H1 (cell line): Measurements from ENCODE around the gene ADGRA3. TPM values are rescaled to one million over a fixed set of nuclear protein-coding genes. Genes with fewer than 3 reads are reported as not detected.

Source experiments
- CTCF ChIA-PET: fragments of 300-600 bp; sonication (Branson Sonifier 250); formaldehyde crosslinking; loops from one replicate; lab custom pipeline; 2021; ENCODE audit not compliant: partially characterized antibody; lab: Charles Lee
- POLR2A ChIA-PET: fragments of 300-600 bp; sonication (Branson Sonifier 250); formaldehyde crosslinking; loops from one replicate; lab custom pipeline; 2021; ENCODE audit warnings: inconsistent platforms; ENCODE audit not compliant: partially characterized antibody; lab: Charles Lee
- DNase-seq, 2 experiments: peaks; one replicate each; pipeline versions ENCODE4 v3.0.0 to v3.0.0-alpha.2; 2010 to 2022; ENCODE audit warnings: low spot score in 2 of 2, low read depth in 1 of 2, mixed read lengths in 1 of 2
- FAIRE-seq: peaks from 2 replicates; lab custom pipeline; 2011; peaks lifted over from hg19 to GRCh38; lab: Jason Lieb, UNC
- H2AFZ ChIP-seq: 2 replicates; pipeline ENCODE4 v1.8.1; 2012; ENCODE audit warnings: low read length, inconsistent platforms
- H2AK5ac ChIP-seq: 2 replicates; pipeline ENCODE4 v1.6.1; 2013; ENCODE audit warnings: low read depth, low read length
- H2BK120ac ChIP-seq: replicated peaks from 2 replicates; pipeline ENCODE3; 2013; ENCODE audit warnings: low read depth, low read length, inconsistent platforms
- H2BK12ac ChIP-seq: 2 replicates; pipeline ENCODE4 v1.6.1; 2013; ENCODE audit warnings: low read depth, low read length
- H2BK15ac ChIP-seq: 2 replicates; pipeline ENCODE4 v1.6.1; 2013; ENCODE audit warnings: low read length
- H2BK20ac ChIP-seq: 2 replicates; pipeline ENCODE4 v1.6.1; 2013; ENCODE audit warnings: low read length
- H2BK5ac ChIP-seq: 2 replicates; pipeline ENCODE4 v1.6.1; 2013; ENCODE audit warnings: low read depth, low read length
- H3K14ac ChIP-seq: 2 replicates; pipeline ENCODE4 v1.6.1; 2013; ENCODE audit warnings: inconsistent platforms; ENCODE audit not compliant: insufficient read length
- H3K18ac ChIP-seq: 2 replicates; pipeline ENCODE4 v1.6.1; 2013; ENCODE audit warnings: low read length; ENCODE audit errors: extremely low read depth
- H3K23ac ChIP-seq: 2 replicates; pipeline ENCODE4 v1.6.1; 2013; ENCODE audit warnings: inconsistent platforms; ENCODE audit not compliant: insufficient read length
- H3K23me2 ChIP-seq: 2 replicates; pipeline ENCODE4 v1.6.1; 2013; ENCODE audit warnings: low read depth, low read length
- H3K27ac ChIP-seq: 2 replicates; pipeline ENCODE4 v1.6.1; 2011; ENCODE audit warnings: low read depth, low read length, inconsistent platforms
- H3K27me3 ChIP-seq, 4 experiments: replicated peaks in 1 of 4; 1 replicate in 1 of 4; 2 replicates in 3 of 4; pipeline versions ENCODE4 v1.6.1 to v1.8.1; 2011 to 2013; ENCODE audit warnings: low read length in 3 of 4, mild to moderate bottlenecking in 3 of 4, inconsistent platforms in 2 of 4, mixed read lengths in 2 of 4, moderate library complexity in 1 of 4; ENCODE audit not compliant: control insufficient read depth in 3 of 4, insufficient read depth in 3 of 4; ENCODE audit errors: extremely low read depth in 1 of 4
- H3K36me3 ChIP-seq, 4 experiments: 2 replicates each; pipeline versions ENCODE4 v1.6.1 to v1.8.1; 2011 to 2013; ENCODE audit warnings: mild to moderate bottlenecking in 4 of 4, low read length in 3 of 4, moderate library complexity in 2 of 4, control low read depth in 1 of 4, inconsistent platforms in 1 of 4; ENCODE audit not compliant: insufficient read depth in 4 of 4, control insufficient read depth in 2 of 4
- H3K4ac ChIP-seq: replicated peaks from 2 replicates; pipeline ENCODE3; 2013; ENCODE audit warnings: low read length, low read depth, mixed read lengths, inconsistent platforms; ENCODE audit not compliant: insufficient read length
- H3K4me1 ChIP-seq, 4 experiments: replicated peaks in 1 of 4; 1 replicate in 1 of 4; 2 replicates in 3 of 4; pipeline versions ENCODE4 v1.6.1 to v1.8.1; 2011 to 2013; ENCODE audit warnings: low read length in 3 of 4, inconsistent platforms in 2 of 4, mixed read lengths in 1 of 4; ENCODE audit not compliant: insufficient read depth in 4 of 4, control insufficient read depth in 3 of 4
- H3K4me2 ChIP-seq, 2 experiments: 2 replicates each; pipeline versions ENCODE4 v1.6.1 to v1.8.1; 2011 to 2013; ENCODE audit warnings: low read depth in 2 of 2, low read length in 2 of 2, control low read depth in 1 of 2, inconsistent platforms in 1 of 2, mild to moderate bottlenecking in 1 of 2; ENCODE audit not compliant: insufficient read depth in 1 of 2
- H3K4me3 ChIP-seq, 4 experiments: fragments of 200-600, 300-600 bp in 1 of 4; sonication (generic), shearing (Covaris generic), sonication (Bioruptor Twin) in 1 of 4; 2 replicates each; pipeline versions ENCODE4 v1.5.1 to v1.8.1; 2011 to 2016; ENCODE audit warnings: low read length in 4 of 4, low read depth in 3 of 4, control low read depth in 2 of 4, inconsistent platforms in 2 of 4, mild to moderate bottlenecking in 2 of 4, mixed read lengths in 1 of 4, moderate library complexity in 1 of 4; ENCODE audit not compliant: insufficient read depth in 2 of 4; ENCODE audit errors: extremely low read depth in 1 of 4
- H3K56ac ChIP-seq: replicated peaks from 2 replicates; pipeline ENCODE3; 2013; ENCODE audit warnings: low read depth, mild to moderate bottlenecking, mixed read lengths, low read length, inconsistent platforms; ENCODE audit not compliant: insufficient read length
- H3K79me1 ChIP-seq: 2 replicates; pipeline ENCODE4 v1.6.1; 2013; ENCODE audit warnings: low read depth, low read length, control low read depth
- H3K79me2 ChIP-seq, 2 experiments: 2 replicates each; pipeline versions ENCODE4 v1.6.1 to v1.8.1; 2012 to 2013; ENCODE audit warnings: low read length in 2 of 2, mild to moderate bottlenecking in 2 of 2, inconsistent platforms in 1 of 2; ENCODE audit not compliant: insufficient read depth in 2 of 2, control insufficient read depth in 1 of 2
- H3K9ac ChIP-seq, 4 experiments: replicated peaks in 1 of 4; 1 replicate in 1 of 4; 2 replicates in 3 of 4; pipeline versions ENCODE4 v1.6.1 to v1.8.1; 2011 to 2013; ENCODE audit warnings: low read depth in 3 of 4, low read length in 3 of 4, control low read depth in 2 of 4, mild to moderate bottlenecking in 2 of 4, moderate library complexity in 2 of 4, inconsistent platforms in 1 of 4; ENCODE audit errors: extremely low read depth in 1 of 4
- H3K9me3 ChIP-seq, 2 experiments: 2 replicates each; pipeline versions ENCODE4 v1.6.1 to v1.8.1; 2012 to 2013; ENCODE audit warnings: mild to moderate bottlenecking in 2 of 2, moderate library complexity in 2 of 2, control low read depth in 1 of 2, inconsistent platforms in 1 of 2, low read depth in 1 of 2, low read length in 1 of 2, mixed read lengths in 1 of 2; ENCODE audit not compliant: insufficient read depth in 2 of 2
- H4K20me1 ChIP-seq, 2 experiments: replicated peaks in 1 of 2; 2 replicates each; pipeline versions ENCODE3 to v1.8.1; 2011 to 2013; ENCODE audit warnings: inconsistent platforms in 2 of 2, low read length in 2 of 2, mild to moderate bottlenecking in 1 of 2; ENCODE audit not compliant: insufficient read depth in 2 of 2, control insufficient read depth in 1 of 2
- H4K5ac ChIP-seq: 2 replicates; pipeline ENCODE4 v1.6.1; 2013; ENCODE audit warnings: low read length, low read depth, mixed read lengths, inconsistent platforms; ENCODE audit not compliant: insufficient read length
- H4K8ac ChIP-seq: 2 replicates; pipeline ENCODE4 v1.8.0; 2013; ENCODE audit warnings: mild to moderate bottlenecking, moderate library complexity, low read length, inconsistent platforms; ENCODE audit not compliant: insufficient read depth; ENCODE audit errors: extremely low read depth
- H4K91ac ChIP-seq: replicated peaks from 2 replicates; pipeline ENCODE3; 2013; ENCODE audit warnings: low read length, mixed read lengths, inconsistent platforms; ENCODE audit not compliant: insufficient read length
- ATF2 ChIP-seq: IDR thresholded peaks from 2 replicates; pipeline ENCODE4 v1.6.1; 2012; ENCODE audit warnings: low read length, inconsistent platforms
- CHD1 ChIP-seq: IDR thresholded peaks from 2 replicates; pipeline ENCODE4 v1.6.1; 2012; ENCODE audit warnings: low read depth, low read length, improper control_type of control experiment
- EZH2 ChIP-seq: fragments of 200-600 bp; sonication (generic); IDR thresholded peaks from 2 replicates; pipeline ENCODE4 v1.7.1; 2012; ENCODE audit warnings: low read depth, mild to moderate bottlenecking, moderate library complexity, low read length, inconsistent platforms; ENCODE audit not compliant: severe bottlenecking
- GABPA ChIP-seq: IDR thresholded peaks from 2 replicates; pipeline ENCODE4 v1.6.1; 2011; ENCODE audit warnings: mild to moderate bottlenecking, low read length, moderate library complexity, borderline replicate concordance; ENCODE audit not compliant: insufficient read depth
- JUND ChIP-seq: IDR thresholded peaks from 2 replicates; pipeline ENCODE4 v1.6.1; 2011; ENCODE audit warnings: mild to moderate bottlenecking, improper control_type of control experiment, low read length
- KDM1A ChIP-seq: fragments of 200-600, 300-600 bp; sonication (generic); IDR thresholded peaks from 2 replicates; pipeline ENCODE4 v1.7.1; 2016; ENCODE audit warnings: mild to moderate bottlenecking, low read length, borderline replicate concordance
- KDM5A ChIP-seq: fragments of 200-600 bp; IDR thresholded peaks from 2 replicates; pipeline ENCODE4 v1.7.1; 2012; ENCODE audit warnings: mild to moderate bottlenecking, low read length, inconsistent platforms, mixed read lengths
- NANOG ChIP-seq: IDR thresholded peaks from 2 replicates; pipeline ENCODE4 v1.6.1; 2011; ENCODE audit warnings: low read length, low read depth, mild to moderate bottlenecking, inconsistent platforms; ENCODE audit not compliant: insufficient read depth, poor library complexity, severe bottlenecking
- PHF8 ChIP-seq: fragments of 200-600 bp; sonication (generic); conservative IDR thresholded peaks from 2 replicates; pipeline ENCODE4 v1.7.1; 2012; ENCODE audit warnings: low read depth, mild to moderate bottlenecking, inconsistent platforms, low read length, moderate library complexity
- SAP30 ChIP-seq: fragments of 300-600 bp; sonication (generic); IDR thresholded peaks from 2 replicates; pipeline ENCODE4 v1.7.1; 2012; ENCODE audit warnings: low read length, moderate library complexity, mild to moderate bottlenecking, inconsistent platforms; ENCODE audit not compliant: insufficient read depth, insufficient replicate concordance
- SIX5 ChIP-seq: IDR thresholded peaks from 2 replicates; pipeline ENCODE4 v1.6.1; 2011; ENCODE audit warnings: mild to moderate bottlenecking, low read depth, low read length
- SP2 ChIP-seq: IDR thresholded peaks from 2 replicates; pipeline ENCODE4 v1.6.1; 2012; ENCODE audit warnings: mild to moderate bottlenecking, low read length, inconsistent platforms
- TEAD4 ChIP-seq: IDR thresholded peaks from 2 replicates; pipeline ENCODE4 v1.6.1; 2012; ENCODE audit warnings: low read depth, low read length, inconsistent platforms, mixed read lengths
- WGBS, 2 experiments: shearing (Covaris generic) in 1 of 2; methylation state at CpG; one replicate each; pipeline versions ENCODE4 v1.1.6 to v1.1.7; 2013 to 2015; ENCODE audit warnings: low lambda C conversion rate in 2 of 2, mixed read lengths in 2 of 2, inconsistent platforms in 1 of 2, low coverage in 1 of 2, missing lambda C conversion rate in 1 of 2; ENCODE audit not compliant: insufficient replicate concordance in 2 of 2, insufficient coverage in 1 of 2, insufficient read length in 1 of 2; ENCODE audit errors: extremely low coverage in 1 of 2, missing lambda C conversion rate in 1 of 2; 5-methylcytosine and 5-hydroxymethylcytosine counted together
- polyA plus RNA-seq, 7 experiments: library from polyadenylated mRNA; depleted of rRNA in 3 of 7; stranded (reverse) in 5 of 7; unstranded in 2 of 7; fragments of >200 nt in 5 of 7; fragments of 200-250 nt in 2 of 7; gene quantifications; 1 replicate in 5 of 7; 2 replicates in 1 of 7; 4 replicates in 1 of 7; pipeline versions ENCODE4 v1.2.1 to v1.2.3, GENCODE V29; 2011 to 2013; ENCODE audit warnings: missing spikeins in 2 of 7, mixed read lengths in 2 of 7
- total RNA-seq: library from RNA; stranded (reverse); fragmentation: NEBNext Ultra II Directional; extraction: Animal tissue kit (Norgen Biotek cat#: 25700); gene quantifications from 2 replicates; pipeline ENCODE4 v1.2.1, GENCODE V29; 2021

ADGRA3 gene
- total and polyA plus RNA-seq, 2 of the 8 experiments (the other 6 are each of a cell fraction or from before 2014, with no cell fraction given) = 31.5 to 63.0 TPM

GRCh38 chr4:22552812-22553211, 36.9 kb upstream of the ADGRA3 start:
- no peaks in the 10 kb centered on the region for H3K4me1 ChIP-seq
- no peak overlapping the region for H4K91ac ChIP-seq
- H2AFZ ChIP-seq = no peak overlapping the region
- H3K79me1 ChIP-seq = no peaks in the 10 kb centered on the region
- no peak overlapping the region for H2AK5ac ChIP-seq
- POLR2A ChIA-PET = no interaction called here
- H3K14ac ChIP-seq = no peak overlapping the region
- no peaks in the 10 kb centered on the region for H4K20me1 ChIP-seq
- FAIRE-seq = no peak
- H4K8ac ChIP-seq = no peak overlapping the region
- 86% methylated on average over 3 of the region's 3 CpGs; no CpG with 5 or more reads in 1 of the 2 experiments for WGBS, 2 experiments
- no peak overlapping the region for H3K56ac ChIP-seq
- CTCF ChIA-PET = interaction anchor here (0.6 to 1.9 kb wide), 4 partner anchors 9 to 48 kb away, joined by 3 to 7 read pairs (median 4); no protein-coding TSS in a partner anchor
- H3K9ac ChIP-seq = no peak overlapping the region
- H3K36me3 ChIP-seq = no peaks in the 10 kb centered on the region
- H3K4me2 ChIP-seq = no peak overlapping the region
- H3K23me2 ChIP-seq = no peaks in the 10 kb centered on the region
- no peak overlapping the region for H3K23ac ChIP-seq
- H3K18ac ChIP-seq = no peak overlapping the region
- H2BK15ac ChIP-seq = no peak overlapping the region
- H2BK12ac ChIP-seq = no peak overlapping the region
- H3K27ac ChIP-seq = no peak overlapping the region
- no peak overlapping the region for H2BK20ac ChIP-seq
- H3K4ac ChIP-seq = no peak overlapping the region
- H3K27me3 ChIP-seq = no peaks in the 10 kb centered on the region
- H3K9me3 ChIP-seq = no peaks in the 10 kb centered on the region
- no peak overlapping the region for H3K4me3 ChIP-seq
- H3K79me2 ChIP-seq = no peaks in the 10 kb centered on the region
- H2BK120ac ChIP-seq = no peak overlapping the region
- no peak overlapping the region for H2BK5ac ChIP-seq
- H4K5ac ChIP-seq = no peak overlapping the region
- no peak for DNase-seq
- TF ChIP-seq TEAD4 (no peak), EZH2 (no peak), NANOG (no peak), GABPA (no peak), SAP30 (no peak), KDM1A (no peak), SIX5 (no peak), KDM5A (no peak), SP2 (no peak), CHD1 (no peak), ATF2 (no peak), PHF8 (no peak), JUND (no peak)
